ENCODE measurements around the gene NFATC4.
A peak's percentile ranks its signal among the peaks of the same experiment; 100 is the strongest.

Gene NFATC4

GRCh38 chr14:24389226-24389848 lies 21.4 kb downstream of the NFATC4 start:
- no peak for DNase-seq (ENCODE audit: low spot score)

- no peak for DNase-seq (ENCODE audit: low spot score)
Measured at GRCh38 chr14:24390701-24391468, 22.9 kb downstream of the NFATC4 start.

- peak; percentile 77 for DNase-seq (ENCODE audit: low spot score)
Measured at GRCh38 chr14:24392325-24393091, 24.5 kb downstream of the NFATC4 start.

GRCh38 chr14:24394275-24394674 lies 26.3 kb downstream of the NFATC4 start:
- DNase-seq (ENCODE audit: low spot score): no peak

GRCh38 chr14:24395609-24396582 lies 27.9 kb downstream of the NFATC4 start:
- no peak for DNase-seq (ENCODE audit: low spot score)

GRCh38 chr14:24397639-24398292 lies 29.8 kb downstream of the NFATC4 start:
- DNase-seq (ENCODE audit: low spot score): no peak

- DNase-seq (ENCODE audit: low spot score): no peak
Measured at GRCh38 chr14:24398293-24398652, 30.3 kb downstream of the NFATC4 start.

- peak; percentile 23 for DNase-seq (ENCODE audit: low spot score)
Measured at GRCh38 chr14:24398653-24399446, 30.9 kb downstream of the NFATC4 start, which contains the start of gene NYNRIN. Gene NYNRIN (plus strand): TSS chr14:24399003. CDS start chr14:24399247, 244 bp downstream.

GRCh38 chr14:24399447-24399822 lies 31.5 kb downstream of the NFATC4 start:
- DNase-seq (ENCODE audit: low spot score): no peak

GRCh38 chr14:24399999-24400718 lies 32.2 kb downstream of the NFATC4 start:
- DNase-seq (ENCODE audit: low spot score): no peak

- DNase-seq (ENCODE audit: low spot score): no peak
Measured at GRCh38 chr14:24401810-24402702, 34.1 kb downstream of the NFATC4 start.

- DNase-seq (ENCODE audit: low spot score): no peak
Measured at GRCh38 chr14:24403294-24403998, 35.5 kb downstream of the NFATC4 start.

- no peak for DNase-seq (ENCODE audit: low spot score)
Measured at GRCh38 chr14:24404814-24405213, 36.8 kb downstream of the NFATC4 start.

- no peak for DNase-seq (ENCODE audit: low spot score)
Measured at GRCh38 chr14:24406416-24406815, 38.4 kb downstream of the NFATC4 start.

- no peak for DNase-seq (ENCODE audit: low spot score)
Measured at GRCh38 chr14:24407608-24408325, 39.8 kb downstream of the NFATC4 start.

GRCh38 chr14:24408764-24409163 lies 40.8 kb downstream of the NFATC4 start:
- no peak for DNase-seq (ENCODE audit: low spot score)

- no peak for DNase-seq (ENCODE audit: low spot score)
Measured at GRCh38 chr14:24409192-24409591, 41.2 kb downstream of the NFATC4 start.
